ENCODE measurements around the gene ZFAND2A. TPM values are rescaled to one million over a fixed set of nuclear protein-coding genes. Genes with fewer than 3 reads are reported as not detected.
A peak's percentile ranks its signal among the peaks of the same experiment; 100 is the strongest.
"Not testable (repeated sequence)": the region's sequence is repeated elsewhere in the genome, so short reads cannot be mapped to it uniquely, and the experiment has no call there.

Gene ZFAND2A
- total RNA-seq, 6 donors from 2014 or later, result 12.5 to 45.1 (median 21.6) TPM

DNA sequence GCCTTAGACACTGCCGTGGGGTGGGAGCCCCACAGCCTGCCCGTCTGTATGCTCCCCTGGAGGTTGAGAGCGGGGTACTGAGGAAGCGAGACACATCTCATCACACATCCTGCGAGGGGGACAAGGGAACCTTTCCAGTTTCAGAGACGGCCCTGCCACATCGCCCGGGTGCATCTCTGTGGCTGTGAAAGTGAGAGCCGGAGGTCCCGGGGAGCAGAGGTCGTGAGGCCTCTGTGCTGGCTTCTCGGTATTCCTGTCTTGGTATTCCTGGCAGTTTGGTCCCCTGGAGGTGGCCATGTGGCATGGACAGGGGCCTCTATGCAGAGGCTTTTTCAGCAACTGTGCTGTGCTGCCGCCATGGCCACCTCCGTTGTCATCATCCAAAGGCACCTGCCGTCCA lies 41.9 kb upstream of the ZFAND2A start:
- WGBS, 2 donors, result 86 to 94% methylated on average over 6 to 15 of the region's 15 CpGs
- TF ChIP-seq EP300 (IDR thresholded peaks at IDR 0.05), result no peak
- no peak for TF ChIP-seq POLR2A (IDR thresholded peaks at IDR 0.05)
- TF ChIP-seq, protein P1, sequence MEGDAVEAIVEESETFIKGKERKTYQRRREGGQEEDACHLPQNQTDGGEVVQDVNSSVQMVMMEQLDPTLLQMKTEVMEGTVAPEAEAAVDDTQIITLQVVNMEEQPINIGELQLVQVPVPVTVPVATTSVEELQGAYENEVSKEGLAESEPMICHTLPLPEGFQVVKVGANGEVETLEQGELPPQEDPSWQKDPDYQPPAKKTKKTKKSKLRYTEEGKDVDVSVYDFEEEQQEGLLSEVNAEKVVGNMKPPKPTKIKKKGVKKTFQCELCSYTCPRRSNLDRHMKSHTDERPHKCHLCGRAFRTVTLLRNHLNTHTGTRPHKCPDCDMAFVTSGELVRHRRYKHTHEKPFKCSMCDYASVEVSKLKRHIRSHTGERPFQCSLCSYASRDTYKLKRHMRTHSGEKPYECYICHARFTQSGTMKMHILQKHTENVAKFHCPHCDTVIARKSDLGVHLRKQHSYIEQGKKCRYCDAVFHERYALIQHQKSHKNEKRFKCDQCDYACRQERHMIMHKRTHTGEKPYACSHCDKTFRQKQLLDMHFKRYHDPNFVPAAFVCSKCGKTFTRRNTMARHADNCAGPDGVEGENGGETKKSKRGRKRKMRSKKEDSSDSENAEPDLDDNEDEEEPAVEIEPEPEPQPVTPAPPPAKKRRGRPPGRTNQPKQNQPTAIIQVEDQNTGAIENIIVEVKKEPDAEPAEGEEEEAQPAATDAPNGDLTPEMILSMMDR (IDR thresholded peaks at IDR 0.05), result no peak
- TF ChIP-seq POLR2AphosphoS5 (IDR thresholded peaks at IDR 0.05), result no peak
- Histone ChIP-seq H3K4me1 (peaks cover 0 to 3% (median 0%) of the 10 kb centered on the region in 4 donors), H3K9me3 (no peaks in the 10 kb centered on the region), H3K27me3 (no peaks in the 10 kb centered on the region), H3K4me3 (no peak overlapping the region), H3K36me3 (no peaks in the 10 kb centered on the region), H3K27ac (no peak overlapping the region)
- no peak for ATAC-seq (ENCODE audit: low FRiP score in 2 of 2)
- DNase-seq, result peak in 1 of 2 donors; percentile 50

DNA sequence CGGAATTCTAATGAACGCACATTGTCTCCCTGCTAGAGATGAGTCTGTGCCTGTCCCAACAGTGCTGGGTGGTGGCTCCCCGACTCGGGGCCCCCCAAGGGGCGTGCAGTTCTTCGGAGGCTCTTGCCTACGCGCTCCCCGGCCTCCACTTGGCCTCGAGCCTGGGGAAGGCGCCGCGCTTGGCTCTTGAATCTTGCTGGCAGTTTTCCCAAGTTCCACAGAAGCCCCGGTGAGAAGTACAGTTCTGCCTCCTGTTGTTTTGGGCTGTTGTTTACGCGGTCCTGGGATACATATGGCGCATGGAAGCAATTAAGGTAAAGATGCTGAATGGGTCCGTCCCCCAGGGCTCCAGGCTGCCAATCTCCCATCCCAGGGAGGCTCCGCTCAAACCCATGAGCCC lies 40.0 kb upstream of the ZFAND2A start:
- TF ChIP-seq EP300 (IDR thresholded peaks at IDR 0.05) (no peak), POLR2A (IDR thresholded peaks at IDR 0.05) (no peak), POLR2AphosphoS5 (IDR thresholded peaks at IDR 0.05) (no peak)
- TF ChIP-seq, protein P1 (IDR thresholded peaks at IDR 0.05), result no peak
- H3K4me3 ChIP-seq, result no peak overlapping the region
- peak in 1 of 2 donors; percentile 73 for DNase-seq
- 43 to 49% methylated on average over 12 to 14 of the region's 19 CpGs for WGBS, 2 donors
- no peaks in the 10 kb centered on the region for H3K9me3 ChIP-seq
- ATAC-seq (ENCODE audit: low FRiP score in 2 of 2), result no peak
- H3K27me3 ChIP-seq, result no peaks in the 10 kb centered on the region
- H3K4me1 ChIP-seq, result peaks cover 0 to 3% (median 0%) of the 10 kb centered on the region in 4 donors
- no peak overlapping the region for H3K27ac ChIP-seq
- no peaks in the 10 kb centered on the region for H3K36me3 ChIP-seq

DNA sequence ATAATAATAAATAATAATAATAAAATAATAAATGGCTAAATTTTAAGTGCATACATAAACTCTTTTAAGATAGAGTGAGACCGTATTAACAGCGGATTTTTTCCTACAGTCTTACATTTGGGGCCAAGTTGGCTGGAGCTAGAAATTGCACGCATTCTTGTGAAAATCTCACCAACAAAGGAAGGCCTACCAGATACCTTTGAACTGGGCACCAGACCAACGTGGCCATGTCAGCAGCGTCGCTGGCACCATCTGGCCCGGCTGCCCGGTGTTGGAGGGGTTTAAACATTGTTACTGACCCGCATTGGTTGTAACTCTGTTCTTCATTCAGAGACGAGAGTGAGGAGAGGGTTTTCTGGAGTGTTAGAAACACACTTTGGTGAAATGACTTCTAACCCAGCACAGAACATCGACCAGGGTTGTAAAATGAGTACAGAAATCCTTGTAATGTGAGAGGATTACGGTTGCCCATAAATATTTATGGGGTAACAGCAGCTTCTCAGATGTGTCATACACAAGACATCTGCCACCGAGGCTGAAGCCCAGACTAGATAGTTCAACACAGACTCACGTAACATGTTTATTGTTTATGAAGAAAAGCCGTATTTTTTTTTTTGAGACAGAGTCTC lies 38.1 kb upstream of the ZFAND2A start:
- WGBS, 2 donors, result 52 to 59% methylated on average over 15 of the region's 15 CpGs
- Histone ChIP-seq H3K4me1 (peaks cover 0 to 3% (median 0%) of the 10 kb centered on the region in 4 donors), H3K27ac (no peak overlapping the region), H3K9me3 (no peaks in the 10 kb centered on the region), H3K36me3 (no peaks in the 10 kb centered on the region), H3K4me3 (no peak overlapping the region), H3K27me3 (no peaks in the 10 kb centered on the region)
- DNase-seq (peak in 1 of 2 donors; percentile 51), ATAC-seq (ENCODE audit: low FRiP score in 2 of 2) (no peak)
- TF ChIP-seq POLR2A (IDR thresholded peaks at IDR 0.05), result no peak
- no peak for TF ChIP-seq EP300 (IDR thresholded peaks at IDR 0.05)
- TF ChIP-seq POLR2AphosphoS5 (IDR thresholded peaks at IDR 0.05), result no peak
- TF ChIP-seq, protein P1 (IDR thresholded peaks at IDR 0.05), result no peak

DNA sequence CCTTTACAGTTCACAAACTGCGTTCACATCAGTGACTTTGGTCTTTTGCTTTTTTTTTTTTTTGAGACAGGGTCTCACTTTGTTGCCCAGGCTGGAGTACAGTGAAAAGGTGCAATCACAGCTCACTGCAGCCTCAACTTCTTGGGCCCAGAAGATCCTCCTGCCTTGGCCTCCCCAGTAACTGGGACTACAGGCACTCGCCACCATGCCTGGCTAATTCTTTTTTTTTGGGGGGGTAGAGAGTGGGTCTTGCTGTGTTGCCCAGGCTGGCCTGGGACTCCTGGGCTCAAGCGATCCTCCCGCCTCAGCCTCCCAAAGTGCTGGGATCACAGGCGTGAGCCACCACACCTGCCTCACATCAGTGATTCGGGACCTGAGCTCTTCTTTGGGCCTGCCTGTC lies 37.0 kb upstream of the ZFAND2A start:
- H3K4me1 ChIP-seq, result peaks cover 0 to 10% (median 3%) of the 10 kb centered on the region in 4 donors
- H3K4me3 ChIP-seq, result no peak overlapping the region
- no peaks in the 10 kb centered on the region for H3K36me3 ChIP-seq
- no peaks in the 10 kb centered on the region for H3K27me3 ChIP-seq
- H3K27ac ChIP-seq, result no peak overlapping the region
- DNase-seq (no peak), ATAC-seq (ENCODE audit: low FRiP score in 2 of 2) (no peak)
- H3K9me3 ChIP-seq, result no peaks in the 10 kb centered on the region
- 86 to 99% methylated on average over 6 of the region's 6 CpGs for WGBS, 2 donors
- TF ChIP-seq POLR2A (IDR thresholded peaks at IDR 0.05), result no peak
- no peak for TF ChIP-seq EP300 (IDR thresholded peaks at IDR 0.05)
- TF ChIP-seq, protein P1 (IDR thresholded peaks at IDR 0.05), result no peak
- TF ChIP-seq POLR2AphosphoS5 (IDR thresholded peaks at IDR 0.05), result no peak

DNA sequence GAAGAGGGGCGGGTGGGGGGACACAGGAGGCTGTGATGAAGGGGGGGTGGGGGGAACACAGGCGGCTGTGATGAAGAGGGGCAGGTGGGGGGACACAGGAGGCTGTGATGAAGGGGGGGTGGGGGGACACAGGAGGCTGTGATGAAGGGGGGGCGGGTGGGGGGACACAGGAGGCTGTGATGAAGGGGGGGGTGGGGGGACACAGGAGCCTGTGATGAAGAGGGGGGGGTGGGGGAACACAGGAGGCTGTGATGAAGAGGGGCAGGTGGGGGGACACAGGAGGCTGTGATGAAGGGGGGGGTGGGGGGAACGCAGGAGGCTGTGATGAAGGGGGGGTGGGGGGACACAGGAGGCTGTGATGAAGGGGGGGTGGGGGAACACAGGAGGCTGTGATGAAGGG lies 36.4 kb upstream of the ZFAND2A start:
- ATAC-seq (ENCODE audit: low FRiP score in 2 of 2); H3K27me3 ChIP-seq; H3K27ac ChIP-seq; DNase-seq; H3K9me3 ChIP-seq; H3K4me3 ChIP-seq; H3K36me3 ChIP-seq: not testable (repeated sequence)
- WGBS, 2 donors, result no CpG with 5 or more reads among the region's 4 CpGs
- peaks cover 0 to 10% (median 3%) of the 10 kb centered on the region in 4 donors for H3K4me1 ChIP-seq
